HepG2 (cell line): Measurements from ENCODE around the gene NOX3. TPM values are rescaled to one million over a fixed set of nuclear protein-coding genes. Genes with fewer than 3 reads are reported as not detected.

Source experiments
- EHMT2 ChIP-seq: fragments of 200-600 bp; sonication (generic); IDR thresholded peaks from 2 replicates; pipeline ENCODE4 v1.7.0; 2017; ENCODE audit warnings: antibody characterized with exemption, low read depth, low read length, borderline replicate concordance
- FOXJ3 ChIP-seq: sonication (generic); formaldehyde crosslinking; IDR thresholded peaks from 2 replicates; pipeline ENCODE4 v1.4.0; 2020; ENCODE audit warnings: missing genetic modification reagents, mild to moderate bottlenecking, borderline replicate concordance
- FOXK1 ChIP-seq: sonication (generic); formaldehyde crosslinking; IDR thresholded peaks from 2 replicates; pipeline ENCODE4 v1.4.0; 2020; ENCODE audit warnings: low read depth, missing genetic modification reagents, borderline replicate concordance
- RBAK ChIP-seq: sonication (generic); formaldehyde crosslinking; IDR thresholded peaks from 2 replicates; pipeline ENCODE4 v1.5.1; 2020; ENCODE audit warnings: mild to moderate bottlenecking, missing genetic modification reagents
- SOX13 ChIP-seq, 3 experiments: fragments of 450-650 bp in 1 of 3; sonication (generic) in 1 of 3; formaldehyde crosslinking in 1 of 3; IDR thresholded peaks in 2 of 3; conservative IDR thresholded peaks in 1 of 3; 2 replicates each; pipeline versions ENCODE4 v1.5.0 to v1.6.1; 2016 to 2020; ENCODE audit warnings: antibody characterized with exemption in 1 of 3, mild to moderate bottlenecking in 1 of 3, missing compliant biosample characterization in 1 of 3, missing genetic modification reagents in 1 of 3, moderate library complexity in 1 of 3
- TAF15 ChIP-seq: fragments of 200-400 bp; formaldehyde crosslinking; IDR thresholded peaks from one replicate; pipeline ENCODE4 v1.6.1; 2018; ENCODE audit warnings: mild to moderate bottlenecking, low read depth, low read length; ENCODE audit not compliant: poor library complexity, severe bottlenecking
- ZMYM4 ChIP-seq: sonication (generic); formaldehyde crosslinking; IDR thresholded peaks from 2 replicates; pipeline ENCODE4 v1.8.1; 2023; ENCODE audit warnings: mild to moderate bottlenecking, missing genetic modification reagents
- ZNF234 ChIP-seq: sonication (generic); formaldehyde crosslinking; conservative IDR thresholded peaks from 2 replicates; pipeline ENCODE4 v1.5.1; 2020; ENCODE audit warnings: mild to moderate bottlenecking, missing genetic modification reagents
- ZNF253 ChIP-seq: sonication (generic); formaldehyde crosslinking; IDR thresholded peaks from 2 replicates; pipeline ENCODE4 v1.8.0; 2022; ENCODE audit warnings: mild to moderate bottlenecking, missing genetic modification reagents, borderline replicate concordance
- ZNF256 ChIP-seq: sonication (generic); formaldehyde crosslinking; conservative IDR thresholded peaks from 2 replicates; pipeline ENCODE4 v1.4.0; 2020; ENCODE audit warnings: missing genetic modification reagents
- ZNF563 ChIP-seq: sonication (generic); formaldehyde crosslinking; IDR thresholded peaks from 2 replicates; pipeline ENCODE4 v1.8.0; 2022; ENCODE audit warnings: mild to moderate bottlenecking, moderate library complexity, missing genetic modification reagents
- ZNF839 ChIP-seq: sonication (generic); formaldehyde crosslinking; IDR thresholded peaks from 2 replicates; pipeline ENCODE4 v1.4.0; 2020; ENCODE audit warnings: missing genetic modification reagents, mild to moderate bottlenecking, borderline replicate concordance
- ZSCAN29 ChIP-seq: sonication (generic); formaldehyde crosslinking; conservative IDR thresholded peaks from 2 replicates; pipeline ENCODE4 v1.4.0; 2020; ENCODE audit warnings: mild to moderate bottlenecking, missing genetic modification reagents
- polyA plus RNA-seq, 8 experiments: library from polyadenylated mRNA; depleted of rRNA in 3 of 8; stranded (reverse) in 7 of 8; unstranded in 1 of 8; fragments of >200 nt; fragmentation: Illumina TruSeq in 4 of 8; extraction: Trizol in 4 of 8; gene quantifications; 2 replicates each; pipeline versions ENCODE4 v1.2.1 to v1.2.3, GENCODE V29; 2011 to 2016; ENCODE audit warnings: low read depth in 4 of 8, missing spikeins in 1 of 8, mixed read lengths in 1 of 8; ENCODE audit not compliant: insufficient read depth in 1 of 8
- total RNA-seq, 5 experiments: library from RNA; depleted of rRNA; stranded (reverse); fragments of >200 nt; fragmentation: Illumina TruSeq; extraction: Trizol; gene quantifications; 2 replicates each; pipeline ENCODE4 v1.2.3, GENCODE V29; 2016; ENCODE audit warnings: low read depth in 1 of 5
- TF ChIP-seq, protein P1 (sequence below): sonication (generic); formaldehyde crosslinking; IDR thresholded peaks from 2 replicates; pipeline ENCODE4 v1.4.0; 2020; ENCODE audit warnings: missing genetic modification reagents
- TF ChIP-seq, protein P2 (sequence below): sonication (generic); formaldehyde crosslinking; IDR thresholded peaks from 2 replicates; pipeline ENCODE4 v1.5.0; 2020; ENCODE audit warnings: mild to moderate bottlenecking, missing genetic modification reagents
- TF ChIP-seq, protein P3 (sequence below): sonication (generic); formaldehyde crosslinking; IDR thresholded peaks from 2 replicates; pipeline ENCODE4 v1.5.1; 2020; ENCODE audit warnings: mild to moderate bottlenecking, missing genetic modification reagents, moderate library complexity

The NOX3 gene
- total and polyA plus RNA-seq, 2 of the 13 experiments (the other 11 are each of a cell fraction or from before 2014, with no cell fraction given) = 0.09 to 0.18 TPM

DNA sequence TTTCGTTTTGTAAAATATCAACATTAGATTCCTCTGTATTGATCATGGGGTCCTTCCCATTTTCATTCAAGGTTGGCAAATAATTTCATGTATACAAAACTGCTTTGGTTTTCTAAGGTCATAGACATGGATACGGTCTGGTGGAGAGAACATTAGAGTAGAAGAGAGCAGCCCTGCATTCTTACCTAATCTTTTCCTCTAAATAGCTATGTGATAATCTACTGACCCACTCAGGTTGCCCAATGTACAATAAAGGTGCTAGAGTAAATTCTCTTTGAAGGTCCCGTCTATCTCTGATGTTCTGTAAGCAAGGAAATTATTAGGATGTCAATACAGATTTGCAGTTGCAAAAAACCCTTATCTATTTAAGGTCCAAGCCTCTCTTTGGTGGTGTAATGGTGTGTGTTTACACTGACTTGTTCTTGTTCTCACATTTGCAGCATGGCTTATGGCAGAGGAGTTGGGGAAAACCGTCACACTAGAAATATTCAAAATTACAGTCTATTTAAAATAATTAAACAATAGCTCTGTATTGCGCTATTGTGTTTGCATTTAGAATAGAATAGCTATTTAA is 31.2 kb upstream of the NOX3 start (continued):
- TF ChIP-seq SOX13 (IDR thresholded peaks at IDR 0.05) (peak; percentile 99), SOX13 (CRISPR knock-in tag; conservative IDR thresholded peaks at IDR 0.05 in 1 of 2, IDR thresholded peaks at IDR 0.05 in 1 of 2) (peak; percentile 58 to 99; a peak in 2 of 4 replicates), RBAK (no peak), EHMT2 (peak; percentile 91; the same call in 1 of the 2 replicates), ZNF234 (CRISPR knock-in tag) (0 out of 2 replicates have a peak, but pooled peaks have one; percentile 53), ZNF253 (no peak), ZNF563 (CRISPR knock-in tag) (no peak), FOXJ3 (peak; percentile 100), ZNF839 (CRISPR knock-in tag) (no peak), TAF15 (no peak), FOXK1 (peak; percentile 97), ZSCAN29 (CRISPR knock-in tag) (peak; percentile 97), ZNF256 (CRISPR knock-in tag) (0 out of 2 replicates have a peak, but pooled peaks have one; percentile 23), ZMYM4 (peak; percentile 94)
- TF ChIP-seq, protein P1, sequence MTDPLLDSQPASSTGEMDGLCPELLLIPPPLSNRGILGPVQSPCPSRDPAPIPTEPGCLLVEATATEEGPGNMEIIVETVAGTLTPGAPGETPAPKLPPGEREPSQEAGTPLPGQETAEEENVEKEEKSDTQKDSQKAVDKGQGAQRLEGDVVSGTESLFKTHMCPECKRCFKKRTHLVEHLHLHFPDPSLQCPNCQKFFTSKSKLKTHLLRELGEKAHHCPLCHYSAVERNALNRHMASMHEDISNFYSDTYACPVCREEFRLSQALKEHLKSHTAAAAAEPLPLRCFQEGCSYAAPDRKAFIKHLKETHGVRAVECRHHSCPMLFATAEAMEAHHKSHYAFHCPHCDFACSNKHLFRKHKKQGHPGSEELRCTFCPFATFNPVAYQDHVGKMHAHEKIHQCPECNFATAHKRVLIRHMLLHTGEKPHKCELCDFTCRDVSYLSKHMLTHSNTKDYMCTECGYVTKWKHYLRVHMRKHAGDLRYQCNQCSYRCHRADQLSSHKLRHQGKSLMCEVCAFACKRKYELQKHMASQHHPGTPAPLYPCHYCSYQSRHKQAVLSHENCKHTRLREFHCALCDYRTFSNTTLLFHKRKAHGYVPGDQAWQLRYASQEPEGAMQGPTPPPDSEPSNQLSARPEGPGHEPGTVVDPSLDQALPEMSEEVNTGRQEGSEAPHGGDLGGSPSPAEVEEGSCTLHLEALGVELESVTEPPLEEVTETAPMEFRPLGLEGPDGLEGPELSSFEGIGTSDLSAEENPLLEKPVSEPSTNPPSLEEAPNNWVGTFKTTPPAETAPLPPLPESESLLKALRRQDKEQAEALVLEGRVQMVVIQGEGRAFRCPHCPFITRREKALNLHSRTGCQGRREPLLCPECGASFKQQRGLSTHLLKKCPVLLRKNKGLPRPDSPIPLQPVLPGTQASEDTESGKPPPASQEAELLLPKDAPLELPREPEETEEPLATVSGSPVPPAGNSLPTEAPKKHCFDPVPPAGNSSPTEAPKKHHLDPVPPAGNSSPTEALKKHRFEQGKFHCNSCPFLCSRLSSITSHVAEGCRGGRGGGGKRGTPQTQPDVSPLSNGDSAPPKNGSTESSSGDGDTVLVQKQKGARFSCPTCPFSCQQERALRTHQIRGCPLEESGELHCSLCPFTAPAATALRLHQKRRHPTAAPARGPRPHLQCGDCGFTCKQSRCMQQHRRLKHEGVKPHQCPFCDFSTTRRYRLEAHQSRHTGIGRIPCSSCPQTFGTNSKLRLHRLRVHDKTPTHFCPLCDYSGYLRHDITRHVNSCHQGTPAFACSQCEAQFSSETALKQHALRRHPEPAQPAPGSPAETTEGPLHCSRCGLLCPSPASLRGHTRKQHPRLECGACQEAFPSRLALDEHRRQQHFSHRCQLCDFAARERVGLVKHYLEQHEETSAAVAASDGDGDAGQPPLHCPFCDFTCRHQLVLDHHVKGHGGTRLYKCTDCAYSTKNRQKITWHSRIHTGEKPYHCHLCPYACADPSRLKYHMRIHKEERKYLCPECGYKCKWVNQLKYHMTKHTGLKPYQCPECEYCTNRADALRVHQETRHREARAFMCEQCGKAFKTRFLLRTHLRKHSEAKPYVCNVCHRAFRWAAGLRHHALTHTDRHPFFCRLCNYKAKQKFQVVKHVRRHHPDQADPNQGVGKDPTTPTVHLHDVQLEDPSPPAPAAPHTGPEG = no peak
- TF ChIP-seq, protein P2, sequence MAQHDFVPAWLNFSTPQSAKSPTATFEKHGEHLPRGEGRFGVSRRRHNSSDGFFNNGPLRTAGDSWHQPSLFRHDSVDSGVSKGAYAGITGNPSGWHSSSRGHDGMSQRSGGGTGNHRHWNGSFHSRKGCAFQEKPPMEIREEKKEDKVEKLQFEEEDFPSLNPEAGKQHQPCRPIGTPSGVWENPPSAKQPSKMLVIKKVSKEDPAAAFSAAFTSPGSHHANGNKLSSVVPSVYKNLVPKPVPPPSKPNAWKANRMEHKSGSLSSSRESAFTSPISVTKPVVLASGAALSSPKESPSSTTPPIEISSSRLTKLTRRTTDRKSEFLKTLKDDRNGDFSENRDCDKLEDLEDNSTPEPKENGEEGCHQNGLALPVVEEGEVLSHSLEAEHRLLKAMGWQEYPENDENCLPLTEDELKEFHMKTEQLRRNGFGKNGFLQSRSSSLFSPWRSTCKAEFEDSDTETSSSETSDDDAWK (CRISPR knock-in tag) = no peak
- TF ChIP-seq, protein P3, sequence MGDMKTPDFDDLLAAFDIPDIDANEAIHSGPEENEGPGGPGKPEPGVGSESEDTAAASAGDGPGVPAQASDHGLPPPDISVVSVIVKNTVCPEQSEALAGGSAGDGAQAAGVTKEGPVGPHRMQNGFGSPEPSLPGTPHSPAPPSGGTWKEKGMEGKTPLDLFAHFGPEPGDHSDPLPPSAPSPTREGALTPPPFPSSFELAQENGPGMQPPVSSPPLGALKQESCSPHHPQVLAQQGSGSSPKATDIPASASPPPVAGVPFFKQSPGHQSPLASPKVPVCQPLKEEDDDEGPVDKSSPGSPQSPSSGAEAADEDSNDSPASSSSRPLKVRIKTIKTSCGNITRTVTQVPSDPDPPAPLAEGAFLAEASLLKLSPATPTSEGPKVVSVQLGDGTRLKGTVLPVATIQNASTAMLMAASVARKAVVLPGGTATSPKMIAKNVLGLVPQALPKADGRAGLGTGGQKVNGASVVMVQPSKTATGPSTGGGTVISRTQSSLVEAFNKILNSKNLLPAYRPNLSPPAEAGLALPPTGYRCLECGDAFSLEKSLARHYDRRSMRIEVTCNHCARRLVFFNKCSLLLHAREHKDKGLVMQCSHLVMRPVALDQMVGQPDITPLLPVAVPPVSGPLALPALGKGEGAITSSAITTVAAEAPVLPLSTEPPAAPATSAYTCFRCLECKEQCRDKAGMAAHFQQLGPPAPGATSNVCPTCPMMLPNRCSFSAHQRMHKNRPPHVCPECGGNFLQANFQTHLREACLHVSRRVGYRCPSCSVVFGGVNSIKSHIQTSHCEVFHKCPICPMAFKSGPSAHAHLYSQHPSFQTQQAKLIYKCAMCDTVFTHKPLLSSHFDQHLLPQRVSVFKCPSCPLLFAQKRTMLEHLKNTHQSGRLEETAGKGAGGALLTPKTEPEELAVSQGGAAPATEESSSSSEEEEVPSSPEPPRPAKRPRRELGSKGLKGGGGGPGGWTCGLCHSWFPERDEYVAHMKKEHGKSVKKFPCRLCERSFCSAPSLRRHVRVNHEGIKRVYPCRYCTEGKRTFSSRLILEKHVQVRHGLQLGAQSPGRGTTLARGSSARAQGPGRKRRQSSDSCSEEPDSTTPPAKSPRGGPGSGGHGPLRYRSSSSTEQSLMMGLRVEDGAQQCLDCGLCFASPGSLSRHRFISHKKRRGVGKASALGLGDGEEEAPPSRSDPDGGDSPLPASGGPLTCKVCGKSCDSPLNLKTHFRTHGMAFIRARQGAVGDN (CRISPR knock-in tag) = 0 out of 2 replicates have a peak, but pooled peaks have one; percentile 10
